Activated naive CD8-positive, alpha-beta T cell (primary cell): ENCODE results near the gene SETBP1.

Experiments used
- H3K27ac Mint-ChIP-seq: one replicate; pipeline ENCODE4 v1.8.0; 2021; ENCODE audit warnings: mixed read lengths
- H3K27me3 Mint-ChIP-seq: one replicate; pipeline ENCODE4 v1.8.0; 2021; ENCODE audit warnings: mixed read lengths
- H3K36me3 Mint-ChIP-seq: one replicate; pipeline ENCODE4 v1.8.0; 2021; ENCODE audit warnings: mixed read lengths
- H3K4me1 Mint-ChIP-seq: one replicate; pipeline ENCODE4 v1.8.0; 2021; ENCODE audit warnings: low read depth, mixed read lengths
- H3K4me3 Mint-ChIP-seq: one replicate; pipeline ENCODE4 v1.8.0; 2021; ENCODE audit warnings: mild to moderate bottlenecking, mixed read lengths
- H3K9me3 Mint-ChIP-seq: one replicate; pipeline ENCODE4 v1.8.0; 2021; ENCODE audit warnings: low read depth, mixed read lengths

The SETBP1 gene

DNA sequence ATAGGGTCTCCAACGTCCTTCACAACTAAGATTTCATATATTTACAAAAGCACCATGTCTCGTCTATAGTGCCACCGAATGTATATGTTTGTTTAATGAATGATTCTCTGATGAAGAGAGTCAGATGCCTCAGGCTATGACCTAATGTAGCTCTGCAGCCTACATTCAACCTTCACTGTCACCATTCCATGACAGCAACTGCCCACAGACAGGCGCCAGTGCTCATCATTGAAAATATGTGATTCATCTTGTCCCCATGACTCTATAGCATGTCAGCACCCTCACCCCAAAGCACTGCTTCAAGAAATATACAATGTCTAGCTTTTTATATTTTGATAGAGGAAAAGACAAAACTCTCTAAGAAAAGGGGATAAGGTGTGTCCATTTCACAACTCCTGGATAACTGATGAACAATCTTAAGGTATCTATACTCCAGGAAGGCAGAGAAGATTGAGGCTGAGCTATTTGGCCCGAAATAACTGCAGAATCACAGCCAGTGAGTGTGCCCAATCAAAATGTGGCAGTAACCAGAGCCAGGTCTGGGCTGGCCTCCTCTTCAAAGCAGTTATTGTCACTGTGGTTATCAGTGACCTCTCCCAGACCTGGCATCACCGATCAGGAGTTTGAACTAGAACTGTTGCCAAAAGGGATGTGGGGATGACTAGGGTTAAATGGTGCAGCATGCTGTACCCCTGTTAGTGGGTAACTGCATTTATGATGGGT, 246.6 kb downstream of the SETBP1 start:
- Mint-ChIP-seq H3K36me3 (no peaks in the 10 kb centered on the region), H3K4me1 (no peaks in the 10 kb centered on the region), H3K9me3 (peaks cover 12% of the 10 kb centered on the region), H3K27ac (no peak overlapping the region), H3K27me3 (no peaks in the 10 kb centered on the region), H3K4me3 (no peak overlapping the region)

DNA sequence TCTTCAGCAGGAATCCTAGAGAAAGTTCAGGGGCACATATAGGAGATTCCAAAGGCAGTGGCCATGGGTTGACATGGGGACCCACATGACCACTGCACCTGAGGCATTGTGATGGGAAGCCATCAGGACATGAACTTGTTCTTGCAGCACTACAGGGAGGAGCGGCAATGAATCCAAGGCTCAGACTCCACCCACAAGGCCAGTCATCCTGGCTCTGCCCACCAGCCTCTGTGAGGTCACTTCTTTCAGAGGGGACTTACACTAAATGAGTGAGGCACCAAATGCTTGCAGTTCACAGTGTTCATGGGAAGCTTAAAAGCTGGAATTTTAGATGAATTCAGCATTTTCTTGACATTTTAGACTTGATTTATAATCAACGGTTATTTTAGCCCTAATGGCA, 254.2 kb downstream of the SETBP1 start:
- H3K36me3 Mint-ChIP-seq, result no peaks in the 10 kb centered on the region
- H3K4me1 Mint-ChIP-seq, result no peaks in the 10 kb centered on the region
- no peak overlapping the region for H3K4me3 Mint-ChIP-seq
- H3K9me3 Mint-ChIP-seq, result peaks cover 17% of the 10 kb centered on the region
- H3K27ac Mint-ChIP-seq, result no peak overlapping the region
- H3K27me3 Mint-ChIP-seq, result peaks cover 2% of the 10 kb centered on the region

DNA sequence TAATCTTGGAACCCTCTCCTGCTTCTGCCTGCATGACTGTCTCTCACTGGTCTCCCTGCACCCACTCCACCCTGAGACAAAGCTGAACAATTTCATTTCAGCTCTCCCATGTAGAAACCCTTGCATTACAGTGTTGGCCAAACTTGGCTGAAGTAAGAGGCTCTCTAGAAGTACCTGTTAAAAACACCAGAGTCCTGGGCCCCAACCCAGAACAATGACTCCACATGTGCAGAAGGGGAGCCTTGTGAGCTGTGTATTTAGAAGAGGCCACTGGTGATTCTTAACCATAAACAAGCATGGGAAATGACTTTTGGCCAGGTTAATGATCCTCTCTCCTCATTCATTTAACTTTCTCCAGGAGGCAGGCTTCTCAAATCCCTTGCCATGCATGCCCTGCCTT, 254.8 kb downstream of the SETBP1 start:
- H3K4me1 Mint-ChIP-seq, result no peaks in the 10 kb centered on the region
- H3K4me3 Mint-ChIP-seq, result no peak overlapping the region
- no peak overlapping the region for H3K27ac Mint-ChIP-seq
- peaks cover 17% of the 10 kb centered on the region for H3K9me3 Mint-ChIP-seq
- no peaks in the 10 kb centered on the region for H3K36me3 Mint-ChIP-seq
- peaks cover 4% of the 10 kb centered on the region for H3K27me3 Mint-ChIP-seq

DNA sequence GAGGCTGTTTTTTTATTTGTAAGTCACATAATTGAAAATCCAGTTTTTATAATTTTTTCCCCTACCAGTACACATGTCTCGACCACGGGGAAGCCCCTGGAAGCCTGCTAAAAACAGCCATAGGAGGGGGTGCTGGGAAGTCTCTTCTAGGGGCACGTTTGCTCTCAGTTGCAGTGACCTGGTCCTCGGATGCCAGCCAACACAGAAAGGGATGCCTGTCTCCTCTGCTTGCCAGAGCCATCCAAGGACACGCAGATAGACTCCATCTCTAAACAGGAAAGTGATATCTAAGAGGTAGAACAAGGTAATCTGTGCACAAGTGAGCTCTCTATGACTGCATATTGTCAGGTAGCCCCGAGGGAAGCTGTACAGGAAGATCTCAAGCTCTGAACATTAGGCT, 255.8 kb downstream of the SETBP1 start:
- Mint-ChIP-seq H3K27me3 (peaks cover 5% of the 10 kb centered on the region), H3K27ac (no peak overlapping the region), H3K4me1 (no peaks in the 10 kb centered on the region), H3K9me3 (peaks cover 9% of the 10 kb centered on the region), H3K36me3 (no peaks in the 10 kb centered on the region), H3K4me3 (no peak overlapping the region)

DNA sequence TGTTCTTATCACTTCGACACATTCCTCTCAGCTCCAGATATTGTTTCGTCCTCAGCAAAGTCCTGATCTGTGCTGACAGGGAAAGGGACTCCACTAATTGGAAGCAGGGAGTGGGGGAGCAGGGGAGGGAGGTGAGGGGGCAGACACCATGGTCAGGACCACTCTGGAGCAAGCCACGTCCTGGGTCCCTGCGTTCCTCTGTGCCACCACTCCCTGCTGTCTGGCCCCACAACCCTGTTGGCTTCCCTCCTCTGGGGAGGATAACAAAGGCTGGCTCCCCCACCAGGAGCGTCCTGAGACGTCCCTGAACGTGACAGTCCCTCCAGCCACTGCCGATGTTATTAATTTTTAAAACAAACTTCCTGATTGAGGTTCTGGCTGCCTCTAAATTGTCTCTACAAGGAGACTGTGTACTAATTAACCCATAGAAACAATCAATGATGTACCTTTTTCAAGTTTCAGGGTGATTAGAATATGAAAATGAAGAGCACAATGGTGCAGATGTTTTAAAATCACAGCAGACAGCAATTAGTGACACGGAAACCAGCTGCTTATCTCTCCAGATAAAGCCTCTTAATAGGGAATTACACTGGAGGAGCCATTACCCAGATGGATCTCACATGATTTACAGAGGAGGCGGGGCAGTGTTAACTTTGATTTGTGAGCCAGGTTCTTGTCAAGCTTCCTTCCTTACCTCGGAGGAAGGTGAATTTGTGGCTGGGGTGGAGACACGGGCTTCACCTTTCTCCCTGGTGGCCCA, 257.5 kb downstream of the SETBP1 start:
- H3K4me3 Mint-ChIP-seq, result no peak overlapping the region
- no peak overlapping the region for H3K27ac Mint-ChIP-seq
- no peaks in the 10 kb centered on the region for H3K4me1 Mint-ChIP-seq
- no peaks in the 10 kb centered on the region for H3K9me3 Mint-ChIP-seq
- peaks cover 5% of the 10 kb centered on the region for H3K27me3 Mint-ChIP-seq
- H3K36me3 Mint-ChIP-seq, result no peaks in the 10 kb centered on the region

DNA sequence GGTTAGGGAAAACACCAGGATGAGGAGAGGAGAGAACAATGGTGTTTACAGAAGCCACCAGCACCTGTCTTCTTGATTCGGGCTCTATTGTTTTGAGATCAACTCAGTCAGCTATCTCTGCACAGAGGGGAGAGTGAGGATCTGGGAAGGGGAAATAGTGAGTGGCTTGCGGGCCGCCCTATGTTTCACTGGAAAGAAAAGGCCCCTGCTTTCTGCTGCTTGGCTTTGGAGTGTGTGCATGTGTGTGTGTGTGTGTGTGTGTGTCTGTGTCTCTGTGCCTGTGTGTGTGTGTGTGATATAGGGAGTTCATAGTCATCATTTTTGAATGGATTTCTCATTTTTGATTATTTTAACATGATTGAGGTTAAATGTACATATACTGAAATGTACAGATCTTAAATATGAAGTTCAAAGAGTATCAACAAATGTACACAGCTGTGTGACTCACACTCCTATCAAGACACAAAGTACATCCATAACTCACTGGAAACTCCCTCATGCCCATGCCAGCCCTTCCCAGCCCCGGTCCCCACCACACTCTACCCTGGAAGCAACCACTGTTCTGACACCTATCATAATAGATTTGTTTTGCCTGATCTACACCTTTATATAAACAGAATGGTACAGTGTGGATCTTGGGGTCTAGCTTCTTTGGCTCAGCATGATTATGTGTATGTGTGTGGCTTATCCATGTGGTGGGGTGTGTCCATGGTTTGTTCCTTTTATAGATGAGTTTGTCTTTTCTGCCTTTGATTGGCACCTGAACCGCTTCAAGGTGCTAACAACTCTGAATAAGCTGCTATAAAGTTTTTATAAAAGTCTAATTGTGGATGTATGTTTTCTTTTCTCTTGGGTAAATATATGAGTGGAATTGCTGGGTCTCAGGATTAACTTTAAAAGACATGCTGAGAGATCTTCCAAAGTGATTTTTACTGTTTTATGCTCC, 258.3 kb downstream of the SETBP1 start:
- Mint-ChIP-seq H3K27me3 (peaks cover 6% of the 10 kb centered on the region), H3K9me3 (no peaks in the 10 kb centered on the region), H3K36me3 (no peaks in the 10 kb centered on the region), H3K4me1 (no peaks in the 10 kb centered on the region), H3K27ac (no peak overlapping the region), H3K4me3 (no peak overlapping the region)

DNA sequence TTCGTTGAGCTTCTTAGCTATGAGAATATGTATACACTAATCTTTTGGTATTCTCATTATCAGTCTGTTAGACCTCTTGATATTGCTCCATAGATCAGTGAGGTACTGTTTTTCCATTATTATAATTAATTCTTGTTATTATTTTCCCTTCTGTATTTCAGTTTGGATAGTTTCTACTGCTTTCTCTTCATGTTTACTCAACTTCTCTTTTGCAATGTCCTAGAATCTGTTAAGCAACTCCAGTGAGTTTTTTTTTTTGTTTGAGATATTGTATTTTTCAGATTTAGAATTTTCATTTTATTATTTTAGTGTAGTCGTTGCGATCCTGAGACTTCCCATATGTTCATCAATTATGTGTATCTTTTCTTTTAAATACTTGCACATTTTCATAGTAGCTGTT, 260.8 kb downstream of the SETBP1 start:
- Mint-ChIP-seq H3K27me3 (peaks cover 4% of the 10 kb centered on the region), H3K36me3 (no peaks in the 10 kb centered on the region), H3K9me3 (no peaks in the 10 kb centered on the region), H3K27ac (no peak overlapping the region), H3K4me1 (no peaks in the 10 kb centered on the region), H3K4me3 (no peak overlapping the region)

DNA sequence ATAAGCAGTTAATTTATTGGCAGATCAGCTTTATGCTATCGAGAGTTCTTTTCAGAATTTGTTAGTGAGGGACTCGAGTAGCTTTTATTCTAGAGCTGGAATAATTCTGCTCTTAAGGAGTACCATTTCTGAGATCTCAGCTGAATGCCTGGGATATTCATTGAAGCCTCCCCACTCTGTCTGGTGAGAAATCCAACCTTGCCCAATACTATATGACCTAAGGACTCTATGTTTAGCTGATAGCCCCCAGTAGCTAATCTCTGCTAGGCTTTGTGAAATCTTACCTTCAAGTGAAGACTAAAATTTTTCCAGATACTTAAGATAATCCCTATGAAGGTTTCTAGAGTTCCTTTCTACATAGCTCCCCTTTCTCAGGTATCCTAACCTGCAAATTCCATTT, 261.4 kb downstream of the SETBP1 start:
- H3K4me3 Mint-ChIP-seq, result no peak overlapping the region
- H3K27me3 Mint-ChIP-seq, result peaks cover 4% of the 10 kb centered on the region
- no peaks in the 10 kb centered on the region for H3K9me3 Mint-ChIP-seq

DNA sequence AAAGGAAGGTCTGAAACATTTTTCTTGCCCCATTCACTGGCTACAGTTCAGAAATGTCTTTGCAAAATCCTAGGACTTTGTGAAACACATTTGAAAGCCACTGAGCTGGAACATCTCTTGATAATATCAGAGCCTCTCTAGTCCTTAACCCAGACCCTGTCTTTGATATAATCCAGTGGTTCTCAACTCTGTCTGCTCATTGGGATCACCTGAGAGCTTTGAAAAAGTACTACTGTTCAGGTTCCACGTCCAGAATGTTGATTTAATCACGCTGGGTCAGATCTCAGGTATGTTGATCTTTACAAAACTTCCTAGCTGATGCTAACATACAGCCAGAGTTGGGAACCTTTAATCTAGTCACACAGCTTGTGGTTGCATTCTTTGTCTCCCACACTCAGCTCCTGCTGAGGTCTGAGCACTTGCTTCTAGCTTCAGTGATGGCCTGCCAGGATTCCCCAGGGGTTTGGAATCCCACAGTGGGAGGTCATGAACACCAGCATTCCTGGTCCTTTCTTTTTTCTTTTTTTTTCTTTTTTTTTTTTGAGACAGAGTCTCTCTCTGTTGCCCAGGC, 262.7 kb downstream of the SETBP1 start:
- H3K4me3 Mint-ChIP-seq, result no peak overlapping the region
- no peaks in the 10 kb centered on the region for H3K9me3 Mint-ChIP-seq
- no peak overlapping the region for H3K27ac Mint-ChIP-seq
- no peaks in the 10 kb centered on the region for H3K36me3 Mint-ChIP-seq
- H3K27me3 Mint-ChIP-seq, result peaks cover 4% of the 10 kb centered on the region
- H3K4me1 Mint-ChIP-seq, result no peaks in the 10 kb centered on the region

More for the DNA sequence above, 261.4 kb downstream of the SETBP1 start:
- Mint-ChIP-seq H3K4me1 (no peaks in the 10 kb centered on the region), H3K36me3 (no peaks in the 10 kb centered on the region), H3K27ac (no peak overlapping the region)

DNA sequence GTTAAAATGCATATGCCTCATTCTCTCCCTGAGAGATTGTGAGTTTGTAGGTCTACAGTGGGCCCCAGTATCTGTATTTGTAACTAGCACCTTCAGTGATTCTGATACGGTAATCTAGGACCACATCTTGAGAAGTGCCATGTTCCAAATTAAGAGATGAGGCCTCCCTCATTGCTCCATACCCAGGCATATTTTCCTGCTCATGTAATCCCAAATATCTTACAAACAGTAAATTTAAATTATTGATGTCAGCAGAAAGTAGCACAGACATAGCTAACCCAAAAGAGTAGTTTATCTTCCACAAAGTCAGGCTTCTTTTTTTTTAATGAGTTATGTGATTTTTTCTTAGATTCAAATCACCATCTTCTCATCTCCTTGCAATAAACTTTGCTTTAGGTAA, 263.8 kb downstream of the SETBP1 start:
- H3K4me1 Mint-ChIP-seq, result no peaks in the 10 kb centered on the region
- no peaks in the 10 kb centered on the region for H3K9me3 Mint-ChIP-seq
- H3K27ac Mint-ChIP-seq, result no peak overlapping the region
- H3K27me3 Mint-ChIP-seq, result peaks cover 4% of the 10 kb centered on the region
- no peaks in the 10 kb centered on the region for H3K36me3 Mint-ChIP-seq
- no peak overlapping the region for H3K4me3 Mint-ChIP-seq

DNA sequence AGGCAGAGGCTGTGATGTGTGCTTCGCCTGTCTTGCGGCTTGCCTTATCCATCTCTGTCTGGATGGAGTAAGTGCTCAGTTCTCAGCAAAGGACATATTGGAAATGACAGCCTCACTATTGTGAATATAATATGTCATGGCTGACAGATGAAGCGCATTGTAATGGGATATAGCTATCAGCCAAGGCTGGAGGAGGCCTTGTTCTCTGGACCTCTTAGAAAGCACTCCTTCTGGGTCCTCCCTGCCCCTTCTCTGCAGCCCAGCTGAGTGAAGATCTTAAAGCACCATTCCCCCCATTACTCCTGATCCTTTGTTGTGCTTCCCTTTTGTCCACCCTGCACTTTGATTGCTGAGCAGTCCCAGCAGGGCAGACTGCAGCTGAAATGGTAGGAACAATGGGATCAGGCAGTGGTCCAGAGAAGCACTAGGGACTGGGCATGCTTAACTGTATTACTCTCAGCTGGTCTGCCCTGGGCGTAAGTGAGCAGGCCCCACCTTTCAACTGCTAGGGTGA, 265.3 kb downstream of the SETBP1 start:
- H3K4me3 Mint-ChIP-seq, result no peak overlapping the region
- H3K27ac Mint-ChIP-seq, result no peak overlapping the region
- no peaks in the 10 kb centered on the region for H3K36me3 Mint-ChIP-seq
- no peaks in the 10 kb centered on the region for H3K9me3 Mint-ChIP-seq
- no peaks in the 10 kb centered on the region for H3K4me1 Mint-ChIP-seq
- peaks cover 2% of the 10 kb centered on the region for H3K27me3 Mint-ChIP-seq

DNA sequence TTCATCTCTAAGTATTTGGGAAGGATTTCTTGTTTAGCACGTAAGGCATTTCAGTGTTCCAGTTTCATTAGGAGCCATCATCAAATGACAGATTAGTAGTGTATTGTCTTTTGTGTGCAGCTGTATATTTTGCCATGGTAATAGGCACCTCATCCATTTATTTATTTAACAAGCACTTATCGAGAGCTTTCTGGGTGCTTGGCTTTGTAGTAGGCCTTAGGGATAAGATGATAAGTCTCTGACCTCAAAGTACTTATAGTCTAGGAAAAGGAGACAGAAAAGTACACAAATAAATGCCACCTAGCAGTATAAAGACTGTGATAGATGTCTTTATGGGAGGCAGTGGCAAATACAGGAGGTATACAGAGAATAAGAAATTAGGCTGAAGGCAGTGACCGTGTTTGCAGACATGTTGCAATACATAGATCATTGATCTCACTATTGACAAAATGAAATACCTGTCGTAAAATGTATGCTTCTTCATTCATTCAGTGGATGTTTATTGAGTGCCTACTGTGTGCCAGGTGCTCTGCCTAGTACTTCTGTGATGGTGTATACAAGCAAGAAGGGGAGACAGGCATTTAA, 265.9 kb downstream of the SETBP1 start:
- Mint-ChIP-seq H3K36me3 (no peaks in the 10 kb centered on the region), H3K9me3 (no peaks in the 10 kb centered on the region), H3K27ac (no peak overlapping the region), H3K4me1 (no peaks in the 10 kb centered on the region), H3K27me3 (peaks cover 2% of the 10 kb centered on the region), H3K4me3 (no peak overlapping the region)

DNA sequence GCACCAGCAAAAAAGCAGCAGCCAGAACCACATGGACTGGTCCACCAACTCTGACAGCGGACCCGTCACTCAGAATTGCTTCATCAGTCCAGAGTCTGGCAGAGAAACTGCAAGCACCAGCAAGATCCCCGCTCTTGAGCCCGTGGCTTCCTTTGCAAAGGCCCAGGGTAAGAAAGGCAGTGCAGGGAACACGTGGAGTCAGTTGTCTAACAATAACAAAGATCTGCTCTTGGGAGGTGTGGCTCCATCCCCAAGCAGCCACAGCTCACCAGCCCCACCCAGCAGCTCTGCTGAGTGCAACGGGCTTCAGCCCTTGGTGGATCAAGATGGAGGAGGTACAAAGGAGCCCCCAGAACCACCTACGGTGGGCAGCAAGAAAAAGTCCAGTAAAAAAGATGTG, 269.3 kb downstream of the SETBP1 start:
- Mint-ChIP-seq H3K4me3 (no peak overlapping the region), H3K27ac (no peak overlapping the region), H3K4me1 (no peaks in the 10 kb centered on the region), H3K9me3 (no peaks in the 10 kb centered on the region), H3K27me3 (no peaks in the 10 kb centered on the region), H3K36me3 (no peaks in the 10 kb centered on the region)

DNA sequence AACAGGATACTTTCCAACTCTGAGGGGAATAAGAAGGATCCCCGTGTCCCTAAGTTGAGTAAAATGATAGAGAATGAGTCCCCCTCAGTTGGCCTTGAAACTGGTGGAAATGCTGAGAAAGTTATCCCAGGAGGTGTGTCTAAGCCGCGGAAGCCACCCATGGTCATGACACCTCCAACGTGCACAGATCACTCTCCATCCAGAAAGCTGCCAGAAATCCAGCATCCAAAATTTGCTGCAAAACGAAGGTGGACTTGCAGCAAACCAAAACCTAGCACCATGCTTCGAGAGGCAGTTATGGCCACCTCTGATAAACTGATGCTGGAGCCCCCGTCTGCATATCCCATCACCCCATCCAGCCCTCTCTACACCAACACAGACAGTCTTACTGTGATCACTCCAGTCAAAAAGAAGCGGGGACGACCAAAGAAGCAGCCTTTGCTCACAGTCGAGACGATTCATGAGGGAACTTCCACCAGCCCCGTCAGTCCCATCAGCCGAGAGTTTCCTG, 270.1 kb downstream of the SETBP1 start:
- Mint-ChIP-seq H3K4me1 (no peaks in the 10 kb centered on the region), H3K27me3 (no peaks in the 10 kb centered on the region), H3K36me3 (no peaks in the 10 kb centered on the region), H3K27ac (no peak overlapping the region), H3K9me3 (no peaks in the 10 kb centered on the region), H3K4me3 (no peak overlapping the region)
